Common myeloid progenitor, CD34-positive (primary cell): ENCODE data around the gene SPANXC. TPM values are rescaled to one million over a fixed set of nuclear protein-coding genes. Genes with fewer than 3 reads are reported as not detected.
A peak's percentile ranks its signal among the peaks of the same experiment; 100 is the strongest.
"Not testable (repeated sequence)": the region's sequence is repeated elsewhere in the genome, so short reads cannot be mapped to it uniquely, and the experiment has no call there.

Experiments used
- CTCF ChIA-PET: fragments of 350-600 bp; sonication (Branson Sonifier 250); formaldehyde crosslinking; loops from one replicate; lab custom pipeline; 2021; ENCODE audit warnings: antibody characterized with exemption; lab: Charles Lee
- POLR2A ChIA-PET: fragments of 350-600 bp; sonication (Branson Sonifier 250); formaldehyde crosslinking; loops from one replicate; lab custom pipeline; 2021; ENCODE audit warnings: antibody characterized with exemption; lab: Charles Lee
- DNase-seq, 3 donors: peaks; one replicate each; pipeline versions ENCODE4 v3.0.0 to v3.0.0-alpha.2; 2013
- H3K27ac ChIP-seq, 2 experiments: 1 replicate in 1 of 2; 2 replicates in 1 of 2; pipeline ENCODE4 v1.7.0; 2013; ENCODE audit warnings: inconsistent platforms in 2 of 2, low read length in 2 of 2, mild to moderate bottlenecking in 2 of 2, low read depth in 1 of 2, moderate library complexity in 1 of 2; ENCODE audit not compliant: severe bottlenecking in 2 of 2, insufficient read depth in 1 of 2, poor library complexity in 1 of 2
- H3K27me3 ChIP-seq, 5 experiments: replicated peaks in 2 of 5; 1 replicate in 3 of 5; 2 replicates in 2 of 5; pipeline versions ENCODE4 v1.6.1 to v1.7.0; 2013; ENCODE audit warnings: low read length in 4 of 5, mild to moderate bottlenecking in 2 of 5, moderate library complexity in 2 of 5, inconsistent platforms in 1 of 5; ENCODE audit not compliant: insufficient read depth in 5 of 5, control insufficient read depth in 4 of 5
- H3K36me3 ChIP-seq, 4 experiments: 1 replicate in 2 of 4; 2 replicates in 2 of 4; pipeline versions ENCODE4 v1.6.1 to v1.7.0; 2013; ENCODE audit warnings: low read length in 3 of 4, control low read depth in 1 of 4, mild to moderate bottlenecking in 1 of 4; ENCODE audit not compliant: control insufficient read depth in 4 of 4, insufficient read depth in 4 of 4
- H3K4me1 ChIP-seq, 4 experiments: 1 replicate in 3 of 4; 2 replicates in 1 of 4; pipeline versions ENCODE4 v1.6.1 to v1.7.1; 2013; ENCODE audit warnings: low read length in 3 of 4, mild to moderate bottlenecking in 3 of 4, control low read depth in 1 of 4, inconsistent platforms in 1 of 4, moderate library complexity in 1 of 4; ENCODE audit not compliant: control insufficient read depth in 4 of 4, insufficient read depth in 4 of 4; ENCODE audit errors: control extremely low read depth in 1 of 4
- H3K4me3 ChIP-seq, 7 experiments: 1 replicate in 4 of 7; 2 replicates in 3 of 7; pipeline versions ENCODE4 v1.5.1 to v1.7.0; 2013; ENCODE audit warnings: mild to moderate bottlenecking in 7 of 7, low read length in 6 of 7, moderate library complexity in 6 of 7, inconsistent platforms in 2 of 7, low read depth in 2 of 7, control low read depth in 1 of 7; ENCODE audit not compliant: insufficient read depth in 4 of 7, control insufficient read depth in 1 of 7; ENCODE audit errors: extremely low read depth in 1 of 7
- H3K9me3 ChIP-seq, 5 experiments: 1 replicate in 4 of 5; 2 replicates in 1 of 5; pipeline versions ENCODE4 v1.6.1 to v1.7.1; 2013; ENCODE audit warnings: low read length in 4 of 5, mild to moderate bottlenecking in 2 of 5, inconsistent platforms in 1 of 5, low read depth in 1 of 5, moderate library complexity in 1 of 5; ENCODE audit not compliant: control insufficient read depth in 4 of 5, insufficient read depth in 2 of 5; ENCODE audit errors: control extremely low read depth in 1 of 5
- WGBS: methylation state at CpG from one replicate; pipeline ENCODE4 v1.1.5; 2013; ENCODE audit not compliant: insufficient coverage; 5-methylcytosine and 5-hydroxymethylcytosine counted together
- polyA plus RNA-seq: library from polyadenylated mRNA; unstranded; fragments of 120-200 nt; gene quantifications from one replicate; pipeline ENCODE4 v1.2.1, GENCODE V29; 2013

The SPANXC gene, protein sequence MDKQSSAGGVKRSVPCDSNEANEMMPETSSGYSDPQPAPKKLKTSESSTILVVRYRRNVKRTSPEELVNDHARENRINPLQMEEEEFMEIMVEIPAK
- not detected for polyA plus RNA-seq

DNA sequence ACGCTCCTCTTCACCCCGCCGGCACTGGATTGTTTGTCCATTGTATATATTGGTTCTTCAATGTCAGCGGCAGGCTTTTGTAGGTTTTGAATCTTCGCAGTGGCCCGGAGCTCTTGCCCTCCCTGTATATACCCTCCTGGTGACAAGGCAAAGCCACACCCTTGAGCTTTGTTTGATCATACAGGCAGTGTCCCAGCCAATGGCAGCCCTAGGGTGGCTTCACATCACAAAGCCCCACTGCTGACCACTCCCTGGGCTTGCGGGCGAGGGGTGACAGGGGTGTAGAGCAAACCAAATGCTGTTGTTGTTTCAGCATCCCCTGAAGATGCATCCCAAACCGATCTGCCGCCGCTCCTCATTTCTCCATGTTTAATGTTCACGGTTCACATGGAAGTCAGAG is at the start of gene SPANXC:
Gene SPANXC, minus strand, starts transcription at position 101 of the 400 bp plus-strand sequence. Its CDS starts 60 bp downstream, at position 41.
- WGBS, result no CpG with 5 or more reads among the region's 12 CpGs
- H3K4me1 ChIP-seq, DNase-seq, POLR2A ChIA-PET, H3K4me3 ChIP-seq, H3K9me3 ChIP-seq, H3K27me3 ChIP-seq, H3K27ac ChIP-seq, H3K36me3 ChIP-seq, CTCF ChIA-PET: not testable (repeated sequence)

DNA sequence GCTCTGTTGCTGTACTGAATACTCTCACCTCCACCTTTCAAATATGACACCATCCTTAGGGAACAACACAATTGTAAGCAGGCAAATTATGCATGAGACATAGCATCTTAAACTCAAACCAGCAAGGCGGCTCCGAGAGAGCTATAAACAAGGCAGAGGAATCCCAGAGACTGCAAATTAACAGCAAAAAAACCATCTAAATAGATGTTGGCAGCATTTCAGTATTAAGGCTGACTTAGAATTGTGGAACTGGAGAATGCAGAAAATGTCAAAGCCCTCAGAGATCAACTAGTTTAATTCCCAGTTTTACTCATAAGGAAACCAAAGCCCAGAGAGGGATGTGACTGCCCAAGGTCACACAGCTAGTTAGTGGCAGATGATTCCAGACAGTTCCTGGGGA is 37.2 kb upstream of the SPANXC start:
- 75% methylated on average over 2 of the region's 2 CpGs for WGBS

DNA sequence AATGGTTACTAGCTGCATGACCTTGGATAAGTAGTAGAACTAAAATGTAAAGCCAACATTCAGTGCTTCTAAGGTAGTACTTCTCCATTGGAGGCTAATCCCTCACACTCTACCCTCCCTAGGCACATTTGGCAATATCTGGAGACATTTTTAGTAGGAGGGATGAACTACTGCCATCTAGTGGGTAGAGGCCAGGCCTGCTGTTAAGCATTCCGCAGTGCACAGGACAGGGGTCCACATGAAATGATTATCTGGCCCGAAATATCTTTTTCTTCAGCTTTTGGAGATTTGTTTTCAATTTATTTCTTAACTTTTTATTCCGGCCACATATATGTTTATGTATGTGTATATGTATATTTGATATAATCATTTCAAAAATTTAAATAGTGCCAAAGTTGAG is 36.0 kb upstream of the SPANXC start:
- CTCF ChIA-PET, result interaction anchor here (0.6 to 3.1 kb wide), 4 partner anchors 361 to 519 kb away, joined by 3 to 30 read pairs (median 3); no protein-coding TSS in a partner anchor

More for the DNA sequence above, 37.2 kb upstream of the SPANXC start:
- H3K27ac ChIP-seq, result no peak overlapping the region
- no peak for DNase-seq
- H3K36me3 ChIP-seq, result no peaks in the 10 kb centered on the region
- CTCF ChIA-PET, result interaction anchor here (3.1 kb wide), 1 partner anchor 513 kb away, joined by 30 read pairs; no protein-coding TSS in a partner anchor
- H3K4me1 ChIP-seq, result no peaks in the 10 kb centered on the region
- no peaks in the 10 kb centered on the region for H3K27me3 ChIP-seq
- no peaks in the 10 kb centered on the region for H3K9me3 ChIP-seq
- no peak overlapping the region for H3K4me3 ChIP-seq
- POLR2A ChIA-PET, result no interaction called here

DNA sequence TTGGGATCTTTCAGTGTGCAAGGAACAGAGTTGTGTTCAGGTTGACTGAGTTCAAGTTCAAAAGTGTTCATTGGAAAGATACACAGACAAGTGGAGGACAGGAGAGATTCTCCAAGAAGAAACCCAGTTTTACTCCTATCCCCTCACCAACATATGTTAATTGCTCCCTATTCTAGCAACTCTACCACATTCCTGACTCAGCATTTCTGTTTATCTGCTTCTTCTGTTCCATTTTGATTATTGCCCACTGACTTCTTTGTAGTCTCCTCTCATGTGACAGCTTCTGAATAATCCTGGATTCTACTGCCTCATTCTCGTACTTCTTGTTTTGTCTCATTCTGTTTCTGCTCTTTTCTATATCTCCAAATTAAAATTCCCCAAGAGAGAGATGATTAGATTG is 15.8 kb upstream of the SPANXC start:
- Histone ChIP-seq H3K27ac (no peak overlapping the region), H3K4me3 (no peak overlapping the region), H3K9me3 (no peaks in the 10 kb centered on the region), H3K27me3 (no peaks in the 10 kb centered on the region), H3K4me1 (no peaks in the 10 kb centered on the region), H3K36me3 (no peaks in the 10 kb centered on the region)
- POLR2A ChIA-PET, result no interaction called here
- no peak for DNase-seq
- CTCF ChIA-PET, result no interaction called here
- no CpG with 5 or more reads among the region's 1 CpG for WGBS

More for the DNA sequence above, 36.0 kb upstream of the SPANXC start:
- Histone ChIP-seq H3K4me1 (no peaks in the 10 kb centered on the region), H3K27me3 (no peaks in the 10 kb centered on the region), H3K9me3 (no peaks in the 10 kb centered on the region), H3K4me3 (no peak overlapping the region), H3K27ac (no peak overlapping the region), H3K36me3 (no peaks in the 10 kb centered on the region)
- no CpG with 5 or more reads among the region's 3 CpGs for WGBS
- POLR2A ChIA-PET, result no interaction called here
- DNase-seq, result peak; percentile 6 to 39 (median 19)

DNA sequence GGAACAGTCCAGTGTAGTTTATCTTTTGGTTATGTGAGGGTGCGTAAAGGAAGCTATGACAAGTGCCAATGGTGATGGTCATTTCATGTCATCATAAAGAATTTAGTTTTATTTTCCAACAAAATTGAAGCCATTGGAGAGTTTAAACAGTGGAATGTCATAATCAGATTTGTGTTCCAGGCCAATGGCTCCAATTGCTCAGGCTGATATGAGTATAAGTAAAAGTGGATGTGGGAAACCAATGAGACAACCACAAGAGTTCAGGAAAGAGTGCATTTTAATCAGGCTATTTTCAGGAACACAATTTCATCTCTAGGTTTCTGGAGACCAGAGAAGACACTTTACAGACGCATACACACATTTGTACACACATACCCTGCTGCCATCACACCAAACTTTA is 20.7 kb downstream of the SPANXC start:
- Histone ChIP-seq H3K36me3 (no peaks in the 10 kb centered on the region), H3K27me3 (no peaks in the 10 kb centered on the region), H3K27ac (no peak overlapping the region), H3K4me3 (no peak overlapping the region), H3K9me3 (no peaks in the 10 kb centered on the region), H3K4me1 (no peaks in the 10 kb centered on the region)
- no CpG with 5 or more reads among the region's 2 CpGs for WGBS
- ChIA-PET CTCF (no interaction called here), POLR2A (no interaction called here)
- DNase-seq, result no peak

DNA sequence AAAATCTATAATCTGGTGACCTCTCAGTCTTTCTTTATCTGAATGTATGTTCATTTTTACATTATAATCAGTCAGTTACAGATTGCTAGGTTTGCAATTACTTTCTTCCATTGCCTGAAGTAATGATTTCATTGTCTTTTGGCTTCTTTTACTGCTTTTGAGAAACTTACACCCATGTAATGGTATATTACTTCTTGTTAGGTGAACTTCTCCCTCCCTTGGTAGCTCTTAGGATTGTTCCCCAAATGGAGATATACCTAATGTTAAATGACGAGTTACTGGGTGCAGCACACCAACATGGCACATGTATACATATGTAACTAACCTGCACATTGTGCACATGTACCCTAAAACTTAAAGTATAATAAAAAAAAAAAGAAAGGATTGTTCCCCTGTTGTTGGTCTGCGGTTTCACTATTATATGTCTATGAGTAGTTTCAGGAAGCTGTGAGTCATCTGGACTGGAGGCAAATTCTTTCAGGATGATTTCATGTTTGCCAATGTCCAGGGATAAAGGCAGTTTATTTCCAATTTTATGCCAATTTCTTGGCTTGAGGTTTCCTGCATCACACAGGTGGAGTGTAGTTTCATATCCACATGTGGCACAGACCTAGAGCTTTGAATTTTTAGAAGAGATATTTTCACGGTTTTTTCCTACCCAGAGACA is 21.8 kb downstream of the SPANXC start:
- H3K4me3 ChIP-seq, result no peak overlapping the region
- ChIA-PET POLR2A (no interaction called here), CTCF (no interaction called here)
- H3K27me3 ChIP-seq, result no peaks in the 10 kb centered on the region
- H3K4me1 ChIP-seq, result no peaks in the 10 kb centered on the region
- WGBS, result 52% methylated on average over 2 of the region's 3 CpGs
- DNase-seq, result peak in 1 of 3 donors; percentile 0
- H3K27ac ChIP-seq, result no peak overlapping the region
- H3K9me3 ChIP-seq, result no peaks in the 10 kb centered on the region
- no peaks in the 10 kb centered on the region for H3K36me3 ChIP-seq

DNA sequence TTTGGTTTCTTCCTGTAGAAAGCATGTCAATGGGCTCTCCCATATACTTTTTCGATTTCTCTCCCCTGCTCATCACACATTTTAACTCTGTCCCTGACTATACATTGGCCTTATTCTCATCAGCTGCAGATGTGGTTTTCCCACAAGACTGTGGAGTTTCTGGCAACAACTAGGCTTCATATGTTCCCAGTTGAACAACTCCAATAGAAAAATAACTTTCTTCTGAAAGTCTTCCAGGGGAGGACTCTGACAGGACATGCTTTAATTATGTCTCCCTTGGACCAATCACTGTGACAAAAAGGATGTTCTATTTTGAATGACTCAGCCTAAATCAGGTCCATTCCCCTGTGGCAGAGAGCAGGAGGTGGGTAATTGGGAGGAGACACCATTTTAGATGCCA is 28.1 kb downstream of the SPANXC start:
- Histone ChIP-seq H3K27me3 (no peaks in the 10 kb centered on the region), H3K27ac (no peak overlapping the region), H3K36me3 (no peaks in the 10 kb centered on the region), H3K4me1 (no peaks in the 10 kb centered on the region), H3K9me3 (no peaks in the 10 kb centered on the region), H3K4me3 (no peak overlapping the region)
- POLR2A ChIA-PET, result no interaction called here
- WGBS, result 93% methylated on average over 1 of the region's 1 CpG
- no peak for DNase-seq
- CTCF ChIA-PET, result no interaction called here
